AG10803 (cell line): Measurements from ENCODE around the gene MRPL2.

Source experiments
- DNase-seq: peaks from one replicate; pipeline ENCODE4 v3.0.0; 2010; ENCODE audit warnings: low read depth
- H3K4me3 ChIP-seq: 2 replicates; pipeline ENCODE4 v1.5.1; 2011; ENCODE audit warnings: mild to moderate bottlenecking, low read length, control low read depth
- CTCF ChIP-seq: conservative IDR thresholded peaks from 2 replicates; pipeline ENCODE4 v1.5.1; 2011; ENCODE audit warnings: mild to moderate bottlenecking, low read length, control low read depth, inconsistent platforms

Gene MRPL2

GRCh38 chr6:43038727-43039126, 20.5 kb downstream of the MRPL2 start:
- DNase-seq: no peak
- TF ChIP-seq CTCF: no peak
- no peak overlapping the region for H3K4me3 ChIP-seq

- no peak for DNase-seq
- no peak for TF ChIP-seq CTCF
- H3K4me3 ChIP-seq: no peak overlapping the region
Measured at GRCh38 chr6:43037706-43038105, 21.5 kb downstream of the MRPL2 start.

- DNase-seq: no peak
- TF ChIP-seq CTCF: no peak
- no peak overlapping the region for H3K4me3 ChIP-seq
Measured at GRCh38 chr6:43037197-43037596, 22.0 kb downstream of the MRPL2 start.

- H3K4me3 ChIP-seq: no peak overlapping the region
- no peak for TF ChIP-seq CTCF
- no peak for DNase-seq
Measured at GRCh38 chr6:43036712-43037111, 22.5 kb downstream of the MRPL2 start.

GRCh38 chr6:43035495-43036194, 23.6 kb downstream of the MRPL2 start:
- TF ChIP-seq CTCF: no peak
- no peak overlapping the region for H3K4me3 ChIP-seq
- no peak for DNase-seq

- no peak overlapping the region for H3K4me3 ChIP-seq
- no peak for DNase-seq
- no peak for TF ChIP-seq CTCF
Measured at GRCh38 chr6:43034190-43034525, 25.1 kb downstream of the MRPL2 start.

- H3K4me3 ChIP-seq: no peak overlapping the region
- DNase-seq: no peak
- no peak for TF ChIP-seq CTCF
Measured at GRCh38 chr6:43033496-43034189, 25.6 kb downstream of the MRPL2 start.
